Glutamatergic neuron (in vitro differentiated cells): Measurements from ENCODE around the gene LAMA2. TPM values are rescaled to one million over a fixed set of nuclear protein-coding genes. Genes with fewer than 3 reads are reported as not detected.

Source experiments
- DNase-seq: peaks from one replicate; pipeline ENCODE4 v3.0.0; 2022
- H3K27ac Mint-ChIP-seq: one replicate; pipeline ENCODE4 v1.8.0; 2020; ENCODE audit warnings: mild to moderate bottlenecking, mixed read lengths, inconsistent platforms; ENCODE audit not compliant: unreplicated experiment
- H3K27me3 Mint-ChIP-seq: one replicate; pipeline ENCODE4 v1.8.0; 2020; ENCODE audit warnings: mild to moderate bottlenecking, moderate library complexity, mixed read lengths, inconsistent platforms; ENCODE audit not compliant: unreplicated experiment
- H3K36me3 Mint-ChIP-seq: one replicate; pipeline ENCODE4 v1.8.0; 2020; ENCODE audit warnings: mild to moderate bottlenecking, mixed read lengths, inconsistent platforms; ENCODE audit not compliant: unreplicated experiment
- H3K4me1 Mint-ChIP-seq: one replicate; pipeline ENCODE4 v1.8.0; 2020; ENCODE audit warnings: mild to moderate bottlenecking, low read depth, mixed read lengths, inconsistent platforms; ENCODE audit not compliant: unreplicated experiment
- H3K4me3 Mint-ChIP-seq: one replicate; pipeline ENCODE4 v1.8.0; 2020; ENCODE audit warnings: mild to moderate bottlenecking, mixed read lengths, inconsistent platforms; ENCODE audit not compliant: unreplicated experiment
- H3K9me3 Mint-ChIP-seq: one replicate; pipeline ENCODE4 v1.8.0; 2020; ENCODE audit warnings: mild to moderate bottlenecking, moderate library complexity, mixed read lengths, inconsistent platforms; ENCODE audit not compliant: unreplicated experiment
- total RNA-seq: library from RNA; stranded (reverse); fragmentation: NEBNext Ultra II Directional; extraction: Animal tissue kit (Norgen Biotek cat#: 25700); gene quantifications from one replicate; pipeline ENCODE4 v1.2.1, GENCODE V29; 2021; ENCODE audit not compliant: unreplicated experiment
- TF ChIP-seq, protein P1 (sequence below): fragments of 200-600 bp; sonication (generic); IDR thresholded peaks from one replicate; pipeline ENCODE4 v1.5.0; 2021; ENCODE audit not compliant: partially characterized antibody, unreplicated experiment

LAMA2 gene
- total RNA-seq, 1 donor from 2014 or later = 2.4 TPM

DNA sequence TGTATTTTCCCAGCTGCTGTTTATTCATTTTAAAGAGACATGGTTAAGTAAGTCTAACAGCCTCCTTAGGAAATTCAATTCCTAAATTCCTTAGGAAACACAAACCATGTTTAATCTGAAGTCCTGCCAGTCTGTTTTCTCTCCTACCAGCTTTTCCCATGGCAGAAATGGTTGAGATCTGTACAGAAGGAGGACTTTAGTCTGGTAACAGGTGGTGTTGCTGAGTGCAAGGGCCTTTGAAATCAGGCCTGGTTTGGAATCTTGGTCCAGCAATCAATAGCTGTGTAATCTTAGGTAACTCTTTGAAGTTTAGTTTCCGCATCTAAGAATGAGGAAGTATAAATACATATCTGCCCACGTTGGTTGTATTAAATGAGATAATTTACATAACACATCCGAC, 232.5 kb downstream of the LAMA2 start:
- Mint-ChIP-seq H3K36me3 (no peaks in the 10 kb centered on the region), H3K27me3 (no peaks in the 10 kb centered on the region), H3K9me3 (no peaks in the 10 kb centered on the region), H3K4me1 (no peaks in the 10 kb centered on the region), H3K27ac (no peak overlapping the region), H3K4me3 (no peak overlapping the region)
- TF ChIP-seq, protein P1, sequence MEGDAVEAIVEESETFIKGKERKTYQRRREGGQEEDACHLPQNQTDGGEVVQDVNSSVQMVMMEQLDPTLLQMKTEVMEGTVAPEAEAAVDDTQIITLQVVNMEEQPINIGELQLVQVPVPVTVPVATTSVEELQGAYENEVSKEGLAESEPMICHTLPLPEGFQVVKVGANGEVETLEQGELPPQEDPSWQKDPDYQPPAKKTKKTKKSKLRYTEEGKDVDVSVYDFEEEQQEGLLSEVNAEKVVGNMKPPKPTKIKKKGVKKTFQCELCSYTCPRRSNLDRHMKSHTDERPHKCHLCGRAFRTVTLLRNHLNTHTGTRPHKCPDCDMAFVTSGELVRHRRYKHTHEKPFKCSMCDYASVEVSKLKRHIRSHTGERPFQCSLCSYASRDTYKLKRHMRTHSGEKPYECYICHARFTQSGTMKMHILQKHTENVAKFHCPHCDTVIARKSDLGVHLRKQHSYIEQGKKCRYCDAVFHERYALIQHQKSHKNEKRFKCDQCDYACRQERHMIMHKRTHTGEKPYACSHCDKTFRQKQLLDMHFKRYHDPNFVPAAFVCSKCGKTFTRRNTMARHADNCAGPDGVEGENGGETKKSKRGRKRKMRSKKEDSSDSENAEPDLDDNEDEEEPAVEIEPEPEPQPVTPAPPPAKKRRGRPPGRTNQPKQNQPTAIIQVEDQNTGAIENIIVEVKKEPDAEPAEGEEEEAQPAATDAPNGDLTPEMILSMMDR = no peak
- no peak for DNase-seq

DNA sequence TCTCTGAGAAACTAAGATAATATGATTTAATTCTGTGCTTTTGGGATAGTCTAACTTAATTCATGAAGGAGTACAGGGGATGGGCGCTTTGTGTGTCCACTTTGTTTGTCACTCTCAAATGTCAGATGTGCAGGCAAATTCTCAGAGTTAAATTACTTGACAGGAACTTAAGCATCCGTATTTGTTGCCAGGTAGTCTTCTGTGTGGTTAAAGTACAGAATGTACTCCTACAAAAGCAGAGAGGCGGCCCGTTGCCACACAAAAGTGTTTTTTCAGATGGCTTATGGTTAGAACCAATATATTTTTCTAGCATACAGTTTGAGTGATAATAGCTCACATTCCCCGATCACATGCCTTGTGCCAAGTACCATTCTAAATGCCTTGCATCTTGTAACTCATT, 234.4 kb downstream of the LAMA2 start:
- Mint-ChIP-seq H3K27me3 (no peaks in the 10 kb centered on the region), H3K4me1 (no peaks in the 10 kb centered on the region), H3K36me3 (no peaks in the 10 kb centered on the region), H3K9me3 (no peaks in the 10 kb centered on the region), H3K27ac (no peak overlapping the region), H3K4me3 (no peak overlapping the region)
- no peak for DNase-seq
- TF ChIP-seq, protein P1 = no peak

DNA sequence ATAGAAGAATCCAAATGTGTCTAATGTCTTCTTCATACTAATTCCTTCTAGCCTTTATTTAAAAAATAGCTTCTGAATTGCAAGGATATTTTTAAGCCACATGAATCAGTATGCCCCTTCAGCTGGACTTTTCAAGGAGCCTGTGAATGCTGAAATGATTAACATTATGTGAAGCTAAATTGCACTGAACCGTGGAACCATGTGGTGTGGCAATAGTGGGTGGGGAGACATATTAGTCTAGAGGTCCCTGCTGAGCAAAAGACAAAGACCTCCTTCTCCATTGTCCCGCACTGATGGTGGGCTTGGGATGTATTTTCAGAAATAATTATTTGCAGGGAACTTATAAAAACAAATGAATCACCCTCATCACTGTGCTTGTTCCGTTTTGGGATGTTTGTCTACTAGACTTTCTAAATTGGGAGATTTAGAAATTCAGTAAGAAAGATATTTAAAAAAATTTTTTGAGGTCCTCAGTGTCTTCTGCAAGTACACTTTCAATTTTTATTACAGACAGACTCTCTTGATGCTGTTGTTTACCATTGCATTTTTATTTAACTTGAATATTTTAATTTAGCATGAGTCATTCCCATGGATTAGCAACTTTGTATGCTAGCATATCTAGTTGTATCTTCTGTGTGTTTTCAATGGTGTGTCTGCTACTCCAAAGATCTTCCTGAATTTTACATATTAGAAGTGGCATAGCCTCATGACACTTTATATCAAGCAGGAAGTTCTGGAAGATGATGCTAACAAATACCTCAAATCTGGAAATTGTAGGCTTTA, 238.1 kb downstream of the LAMA2 start:
- TF ChIP-seq, protein P1 = no peak
- Mint-ChIP-seq H3K9me3 (no peaks in the 10 kb centered on the region), H3K27me3 (no peaks in the 10 kb centered on the region), H3K4me1 (no peaks in the 10 kb centered on the region), H3K36me3 (no peaks in the 10 kb centered on the region), H3K4me3 (no peak overlapping the region), H3K27ac (no peak overlapping the region)
- no peak for DNase-seq

DNA sequence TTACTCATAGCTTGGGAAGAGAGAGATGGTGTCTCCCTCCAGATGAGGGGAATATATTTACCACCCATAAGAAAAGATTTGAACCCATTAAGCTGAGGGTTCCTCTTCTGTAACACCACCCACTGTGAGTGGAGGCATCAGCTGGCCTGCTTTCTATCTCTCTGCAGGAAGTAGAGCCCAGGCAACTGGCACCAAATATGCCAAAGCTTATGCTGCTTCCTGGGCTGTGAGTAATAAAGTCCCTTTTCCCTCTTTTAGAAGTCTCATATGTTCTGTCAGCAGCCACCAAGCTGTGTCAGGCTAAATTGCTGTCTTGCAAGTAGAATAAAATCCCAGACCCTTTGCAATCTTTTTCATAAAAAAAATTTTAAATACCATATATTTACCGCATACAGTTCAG, 241.4 kb downstream of the LAMA2 start:
- H3K27me3 Mint-ChIP-seq = no peaks in the 10 kb centered on the region
- H3K9me3 Mint-ChIP-seq = no peaks in the 10 kb centered on the region
- H3K4me1 Mint-ChIP-seq = no peaks in the 10 kb centered on the region
- no peak overlapping the region for H3K4me3 Mint-ChIP-seq
- H3K36me3 Mint-ChIP-seq = no peaks in the 10 kb centered on the region
- H3K27ac Mint-ChIP-seq = no peak overlapping the region
- TF ChIP-seq, protein P1 = no peak
- no peak for DNase-seq

DNA sequence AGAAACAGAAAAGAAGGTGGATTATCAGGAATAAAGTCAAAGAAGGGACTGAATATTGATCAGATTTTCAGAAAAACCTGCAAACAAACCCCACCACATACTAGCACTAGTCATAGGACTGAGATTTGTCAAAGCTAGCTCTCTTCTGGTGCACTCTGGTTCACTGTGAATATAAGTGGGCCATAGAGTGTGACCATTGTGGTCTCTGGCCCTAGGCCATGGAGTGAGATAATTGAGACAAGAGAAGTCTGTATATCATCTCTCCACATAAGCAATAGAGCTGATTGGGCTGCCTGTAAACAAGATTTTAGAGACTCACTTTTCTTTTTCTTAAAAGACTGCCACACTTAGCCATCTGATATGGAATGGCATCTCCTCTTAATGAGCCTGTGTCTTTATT, 247.2 kb downstream of the LAMA2 start:
- no peak overlapping the region for H3K27ac Mint-ChIP-seq
- H3K36me3 Mint-ChIP-seq = no peaks in the 10 kb centered on the region
- no peak overlapping the region for H3K4me3 Mint-ChIP-seq
- no peaks in the 10 kb centered on the region for H3K9me3 Mint-ChIP-seq
- H3K27me3 Mint-ChIP-seq = no peaks in the 10 kb centered on the region
- no peak for DNase-seq
- TF ChIP-seq, protein P1 = no peak
- H3K4me1 Mint-ChIP-seq = no peaks in the 10 kb centered on the region
